ENCODE data around the gene HLF.
A peak's percentile ranks its signal among the peaks of the same experiment; 100 is the strongest.

HLF gene

GRCh38 chr17:55286681-55287589, 22.2 kb downstream of the HLF start:
- H3K27ac ChIP-seq: no peak overlapping the region
- H3K36me3 ChIP-seq (replicated peaks): no peaks in the 10 kb centered on the region
- peak; percentile 56 for DNase-seq
- TF ChIP-seq CTCF (IDR thresholded peaks at IDR 0.05; ENCODE audit: low read depth, low read length, missing control alignments): no peak
- H3K4me3 ChIP-seq (ENCODE audit: low read depth, low read length): no peak overlapping the region
- in situ Hi-C loops (cut with HindIII; ENCODE audit: low pct_ligation_motif_present, low sequenced_read_pairs): no loop called here
- H3K27me3 ChIP-seq (replicated peaks): no peaks in the 10 kb centered on the region

GRCh38 chr17:55288356-55289105, 23.8 kb downstream of the HLF start:
- no peak for DNase-seq
- no peak overlapping the region for H3K4me3 ChIP-seq (ENCODE audit: low read depth, low read length)
- H3K27ac ChIP-seq: no peak overlapping the region
- in situ Hi-C loops (cut with HindIII; ENCODE audit: low pct_ligation_motif_present, low sequenced_read_pairs): no loop called here
- TF ChIP-seq CTCF (IDR thresholded peaks at IDR 0.05; ENCODE audit: low read depth, low read length, missing control alignments): no peak
- no peaks in the 10 kb centered on the region for H3K27me3 ChIP-seq (replicated peaks)
- no peaks in the 10 kb centered on the region for H3K36me3 ChIP-seq (replicated peaks)

- no peak for TF ChIP-seq CTCF (IDR thresholded peaks at IDR 0.05; ENCODE audit: low read depth, low read length, missing control alignments)
These were observed 24.3 kb downstream of the HLF start for GRCh38 chr17:55289106-55289446.

GRCh38 chr17:55289978-55290377, 25.2 kb downstream of the HLF start:
- Histone ChIP-seq H3K27me3 (replicated peaks) (no peaks in the 10 kb centered on the region), H3K36me3 (replicated peaks) (no peaks in the 10 kb centered on the region), H3K4me3 (ENCODE audit: low read depth, low read length) (no peak overlapping the region), H3K27ac (no peak overlapping the region)
- no peak for TF ChIP-seq CTCF (IDR thresholded peaks at IDR 0.05; ENCODE audit: low read depth, low read length, missing control alignments)
- in situ Hi-C loops (cut with HindIII; ENCODE audit: low pct_ligation_motif_present, low sequenced_read_pairs): no loop called here
- DNase-seq: no peak

More at GRCh38 chr17:55289106-55289446, 24.3 kb downstream of the HLF start:
- Histone ChIP-seq H3K36me3 (replicated peaks) (no peaks in the 10 kb centered on the region), H3K4me3 (ENCODE audit: low read depth, low read length) (no peak overlapping the region), H3K27me3 (replicated peaks) (no peaks in the 10 kb centered on the region), H3K27ac (no peak overlapping the region)
- in situ Hi-C loops (cut with HindIII; ENCODE audit: low pct_ligation_motif_present, low sequenced_read_pairs): no loop called here
- no peak for DNase-seq

GRCh38 chr17:55290492-55291113, 25.8 kb downstream of the HLF start:
- Histone ChIP-seq H3K27me3 (replicated peaks) (no peaks in the 10 kb centered on the region), H3K4me3 (ENCODE audit: low read depth, low read length) (no peak overlapping the region), H3K27ac (no peak overlapping the region), H3K36me3 (replicated peaks) (no peaks in the 10 kb centered on the region)
- no peak for DNase-seq
- no peak for TF ChIP-seq CTCF (IDR thresholded peaks at IDR 0.05; ENCODE audit: low read depth, low read length, missing control alignments)
- in situ Hi-C loops (cut with HindIII; ENCODE audit: low pct_ligation_motif_present, low sequenced_read_pairs): no loop called here

Measured in brain microvascular endothelial cell (primary cell).